ENCODE results near the gene PTPN23.
"Not testable (repeated sequence)": the region's sequence is repeated elsewhere in the genome, so short reads cannot be mapped to it uniquely, and the experiment has no call there.

DNA sequence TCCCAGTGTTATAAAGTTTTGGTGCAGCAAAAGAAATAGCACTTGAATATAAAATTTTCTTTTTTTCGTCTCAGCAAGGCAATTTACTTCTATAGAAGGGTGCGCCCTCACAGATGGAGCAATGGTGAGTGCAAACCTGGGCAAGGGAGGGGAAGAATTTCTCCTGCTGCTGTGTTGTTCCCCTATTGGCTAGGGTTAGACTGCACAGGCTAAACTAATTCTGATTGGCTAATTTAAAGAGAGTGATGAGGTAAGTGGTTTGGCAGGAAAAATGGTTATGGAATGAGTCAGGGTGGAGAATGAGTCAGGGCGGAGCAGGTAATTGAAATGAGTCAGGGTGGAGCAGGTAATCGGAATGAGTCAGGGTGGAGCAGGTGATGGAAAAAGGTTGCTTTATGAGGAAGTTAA is 20.7 kb upstream of the PTPN23 start:
- not testable (repeated sequence) for TF ChIP-seq SP1 (IDR thresholded peaks at IDR 0.05); NFRKB (IDR thresholded peaks at IDR 0.05); L3MBTL2 (conservative IDR thresholded peaks at IDR 0.05); FOXM1 (IDR thresholded peaks at IDR 0.05; ENCODE audit: borderline replicate concordance); ARNT (IDR thresholded peaks at IDR 0.05); FOXK2 (IDR thresholded peaks at IDR 0.05); SUZ12 (IDR thresholded peaks at IDR 0.05); BHLHE40 (IDR thresholded peaks at IDR 0.05; ENCODE audit: borderline replicate concordance); ELF4 (IDR thresholded peaks at IDR 0.05); TARDBP (IDR thresholded peaks at IDR 0.05); LEF1 (IDR thresholded peaks at IDR 0.05; ENCODE audit: borderline replicate concordance)
